NK-92 (cell line): ENCODE results near the gene FBXO40.
"Not testable (repeated sequence)": the region's sequence is repeated elsewhere in the genome, so short reads cannot be mapped to it uniquely, and the experiment has no call there.

Source experiments
- DNase-seq: peaks from one replicate; lab custom pipeline; 2025; ENCODE audit not compliant: unreplicated experiment; lab: John Stamatoyannopoulos, UW

Gene FBXO40

DNA sequence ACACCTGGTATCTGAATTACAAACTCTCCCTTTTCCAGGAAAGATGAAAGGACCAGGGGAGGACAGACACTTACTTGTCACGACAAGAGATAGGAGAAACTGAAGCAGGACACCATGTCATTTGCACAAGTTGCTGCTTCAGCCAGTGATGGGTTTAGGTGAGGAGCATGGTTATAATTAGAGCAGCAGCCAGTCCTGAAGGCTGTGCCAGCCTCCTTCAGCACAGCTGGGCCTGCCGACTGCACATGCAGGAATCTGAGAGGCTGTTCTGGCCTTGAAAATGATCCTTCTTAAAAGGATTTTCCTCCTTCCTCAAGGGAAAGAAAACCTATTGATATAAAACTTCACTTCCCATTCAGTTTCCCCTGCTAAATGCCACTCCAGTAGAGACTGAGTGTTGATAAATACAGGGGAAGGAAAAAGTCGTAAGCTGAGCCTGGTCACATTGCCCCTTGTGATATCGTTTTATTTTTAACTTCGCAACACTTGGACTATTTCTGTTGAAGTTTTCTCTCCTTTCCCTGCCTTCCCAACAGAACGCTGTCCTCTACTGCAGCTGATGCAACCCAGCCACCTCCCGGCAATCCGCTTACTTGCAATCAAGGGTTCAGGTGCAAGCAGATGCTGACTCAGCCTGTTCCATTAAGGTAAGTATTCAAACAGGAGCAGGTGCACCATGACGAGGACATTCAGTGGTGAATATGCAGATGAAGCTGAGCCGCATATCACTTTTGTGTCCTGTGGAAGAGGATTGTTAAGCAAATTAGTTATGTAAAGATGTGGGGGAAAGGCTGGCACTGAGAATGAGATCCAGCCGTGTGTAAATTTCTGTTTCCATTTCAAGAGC, at the start of gene FBXO40:
TSS of gene FBXO40 (plus strand) at position 524 of the 847 bp plus-strand sequence. CDS start 27,197 bp downstream, outside the sequence.
- DNase-seq: no peak

- DNase-seq: no peak
Observed at GRCh38 chr3:121545049-121545573, 48.1 kb upstream of the FBXO40 start.

DNA sequence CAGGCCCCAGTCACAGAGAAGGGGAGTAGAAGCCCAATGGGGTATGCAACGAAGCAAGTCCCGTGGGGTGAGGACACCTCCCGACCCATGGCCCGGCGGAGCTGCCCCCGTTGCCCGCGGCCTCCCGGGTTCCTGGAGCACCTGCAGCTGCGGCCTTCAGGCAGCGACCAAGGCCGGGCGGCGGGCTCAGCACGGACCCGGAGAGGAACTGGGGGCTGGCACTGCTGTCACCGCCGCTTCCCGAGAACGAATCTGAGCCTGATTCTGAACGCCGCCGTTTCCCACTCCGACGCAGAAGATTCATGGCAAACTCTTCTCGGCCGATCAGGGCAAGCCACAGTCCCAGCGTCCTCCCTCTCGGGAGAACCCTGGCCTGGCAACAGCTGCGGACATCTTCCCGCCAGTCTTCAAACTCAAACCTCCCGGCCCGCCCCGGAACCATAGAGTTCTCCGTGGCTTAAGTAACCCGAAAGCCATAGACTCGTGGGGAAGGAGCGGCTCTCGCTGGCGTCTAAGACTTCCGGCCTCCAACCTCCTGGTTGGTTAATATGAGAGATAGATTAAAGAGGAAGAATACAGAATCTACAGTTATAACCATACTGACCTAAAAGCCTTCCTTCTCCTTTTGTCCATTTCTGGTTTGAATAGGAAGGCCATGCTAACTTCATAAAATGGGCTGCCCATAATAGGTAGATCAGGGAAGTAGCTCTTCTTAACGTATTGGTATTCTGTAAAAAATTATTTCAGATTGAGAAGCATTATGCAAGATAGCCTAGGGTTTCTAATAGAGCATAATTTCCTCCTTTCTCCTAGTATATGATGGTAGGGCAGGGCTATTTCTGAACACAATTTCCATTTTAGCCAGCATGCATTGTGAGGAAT, 47.4 kb upstream of the FBXO40 start, which contains the start of gene POLQ:
TSS of gene POLQ (minus strand) at position 415 of the 882 bp plus-strand sequence. CDS start at position 304, 111 bp downstream.
- peak; percentile 4 for DNase-seq

GRCh38 chr3:121552379-121552778, 40.8 kb upstream of the FBXO40 start:
- no peak for DNase-seq

DNA sequence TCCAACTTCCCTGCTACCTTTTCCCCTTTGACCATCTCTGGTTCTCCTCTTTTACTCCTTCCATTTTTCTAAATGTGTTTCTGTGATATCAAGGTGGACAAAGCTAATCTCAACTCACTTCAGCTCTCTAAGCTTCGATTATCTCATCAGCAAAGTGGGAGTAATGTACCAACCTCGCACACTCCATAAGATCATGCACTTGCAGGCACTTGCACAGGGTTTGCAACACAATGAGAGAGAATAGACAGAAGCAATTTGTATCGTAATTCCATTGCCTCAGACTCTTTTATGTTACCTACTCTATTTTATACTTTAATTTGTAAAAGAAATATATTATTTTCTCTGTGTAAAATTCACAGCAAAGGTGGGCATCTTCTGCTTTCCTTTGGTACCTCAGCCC, 40.4 kb upstream of the FBXO40 start:
- DNase-seq: no peak

GRCh38 chr3:121557426-121557934, 35.7 kb upstream of the FBXO40 start:
- no peak for DNase-seq

GRCh38 chr3:121562148-121562547, 31.0 kb upstream of the FBXO40 start:
- no peak for DNase-seq

DNA sequence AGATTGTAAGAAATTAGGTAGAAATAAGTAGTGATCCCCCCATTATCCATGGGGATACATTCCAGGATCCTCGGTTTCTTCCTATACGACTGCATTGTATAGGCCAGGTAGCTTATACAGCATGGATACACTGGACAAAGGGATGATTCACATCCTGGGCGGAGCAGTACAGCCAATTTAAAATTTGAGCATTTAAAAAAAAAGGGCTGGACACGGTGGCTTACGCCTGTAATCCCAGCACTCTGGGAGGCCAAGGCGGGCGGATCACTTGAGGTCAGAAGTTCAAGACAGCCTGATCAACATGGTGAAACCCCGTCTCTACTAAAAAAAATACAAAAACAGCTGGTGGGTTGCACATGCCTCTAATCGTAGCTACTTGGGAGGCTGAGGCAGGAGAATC, 26.4 kb upstream of the FBXO40 start:
- no peak for DNase-seq

DNA sequence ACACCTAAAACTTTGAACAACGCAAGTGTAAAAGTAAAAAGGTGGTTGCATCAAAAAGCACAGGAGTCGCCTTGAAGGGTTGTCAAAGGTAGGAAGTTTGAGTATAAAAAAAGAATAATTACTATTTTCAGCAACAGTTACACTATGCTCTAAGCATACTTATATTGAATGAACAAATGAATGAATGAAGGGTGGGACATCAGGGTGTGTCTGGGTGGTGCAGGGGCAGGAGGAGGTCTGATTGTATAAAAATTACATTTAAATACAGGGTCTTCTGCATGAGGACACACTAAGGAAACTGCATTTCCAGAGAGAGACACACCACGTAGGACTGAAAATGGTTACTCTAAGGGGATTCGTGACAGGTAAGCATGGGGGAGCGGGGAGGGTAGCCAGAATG, 25.5 kb upstream of the FBXO40 start, which contains the start of gene ARGFX:
TSS of gene ARGFX (plus strand) at position 301 of the 400 bp plus-strand sequence. CDS start 2,765 bp downstream, outside the sequence.
- DNase-seq: no peak

DNA sequence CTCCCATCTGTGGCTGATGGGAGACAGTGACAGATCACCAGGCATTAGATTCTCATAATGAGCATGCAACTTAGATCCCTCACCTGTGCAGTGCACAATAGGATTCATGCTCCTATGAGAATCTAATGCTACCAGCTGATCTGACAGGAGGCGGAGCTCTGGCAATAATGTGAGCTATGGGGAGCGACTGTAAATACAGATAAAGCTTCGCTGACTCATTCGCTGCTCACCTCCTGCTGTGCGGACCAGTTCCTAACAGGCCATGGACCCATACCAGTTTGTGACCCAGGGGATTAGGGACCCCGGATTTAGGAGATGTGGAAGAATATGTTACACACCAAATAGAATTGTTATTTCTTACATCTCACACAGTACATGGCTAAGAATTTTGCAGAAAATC, 18.7 kb upstream of the FBXO40 start:
- DNase-seq: no peak

DNA sequence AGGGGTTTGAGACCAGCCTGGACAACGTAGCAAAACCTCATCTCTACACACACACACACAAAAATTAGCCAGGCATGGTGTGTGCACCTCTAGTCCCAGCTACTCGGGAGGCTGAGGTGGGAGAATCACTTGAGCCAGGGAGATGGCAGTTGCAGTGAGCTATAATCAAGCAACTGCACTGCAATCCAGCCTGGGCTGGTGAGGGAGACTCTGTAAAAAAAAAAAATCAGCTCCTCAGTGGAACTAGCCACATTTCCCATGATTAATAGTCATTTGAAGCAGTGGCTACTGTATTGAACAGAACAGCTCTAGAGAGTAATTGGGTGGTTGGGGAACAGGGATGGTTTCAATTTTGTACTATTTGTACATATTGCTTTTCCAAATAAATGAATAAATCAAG, 11.5 kb upstream of the FBXO40 start:
- DNase-seq: no peak

- DNase-seq: no peak
Observed at GRCh38 chr3:121584418-121584817, 8.8 kb upstream of the FBXO40 start.

GRCh38 chr3:121593806-121594205, 627 bp downstream of the FBXO40 start:
- not testable (repeated sequence) for DNase-seq

- no peak for DNase-seq
Observed at GRCh38 chr3:121594850-121595249, 1.7 kb downstream of the FBXO40 start.

DNA sequence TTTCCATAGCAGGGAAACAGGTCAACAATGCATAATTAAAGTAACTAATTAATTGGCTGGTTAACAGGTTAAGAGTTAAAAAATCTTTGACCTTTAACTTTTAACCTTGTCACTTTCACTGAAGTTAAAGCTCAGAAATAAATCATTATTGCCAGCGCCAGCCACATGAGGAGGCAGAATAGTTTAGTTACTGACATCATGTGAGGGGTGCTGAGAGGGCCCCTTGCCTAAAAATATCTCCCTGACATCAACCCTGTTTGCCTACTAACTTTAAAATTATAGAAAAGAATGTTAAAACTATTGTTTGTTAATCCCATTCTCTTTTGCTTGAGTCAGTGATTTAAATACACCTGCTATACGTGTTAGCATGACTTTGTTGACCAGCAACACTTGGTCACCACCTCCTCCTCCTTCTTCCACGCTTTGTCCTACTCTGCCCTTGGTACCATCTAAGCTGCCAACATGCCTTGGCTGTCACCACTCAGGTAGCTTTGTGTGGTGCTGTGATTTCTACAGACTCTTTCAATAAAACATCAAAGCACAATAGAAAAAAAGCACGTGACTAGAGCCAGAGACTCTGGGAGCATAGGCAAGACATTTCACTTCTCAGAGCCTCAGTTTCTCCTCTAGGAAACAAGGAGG, 2.7 kb downstream of the FBXO40 start:
- DNase-seq: no peak

- no peak for DNase-seq
Observed at GRCh38 chr3:121598564-121598963, 5.4 kb downstream of the FBXO40 start.

DNA sequence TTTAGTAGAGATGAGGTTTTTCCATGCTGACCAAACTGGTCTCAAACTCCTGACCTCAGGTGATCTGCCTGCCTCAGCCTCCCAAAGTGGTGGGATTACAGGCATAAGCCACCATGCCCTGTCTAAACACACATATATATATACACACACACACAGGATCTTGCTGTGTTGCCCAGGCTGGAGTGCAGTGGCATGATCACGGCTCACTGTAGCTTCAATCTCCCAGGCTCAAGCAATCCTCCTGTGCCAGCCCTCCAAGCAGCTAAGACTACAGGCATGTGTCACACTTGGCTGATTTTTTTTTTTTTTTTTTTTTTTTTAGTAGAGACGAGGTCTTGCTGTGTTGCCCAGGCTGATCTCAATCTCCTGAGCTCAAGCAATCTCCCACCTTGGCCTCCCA, 6.7 kb downstream of the FBXO40 start:
- not testable (repeated sequence) for DNase-seq

DNA sequence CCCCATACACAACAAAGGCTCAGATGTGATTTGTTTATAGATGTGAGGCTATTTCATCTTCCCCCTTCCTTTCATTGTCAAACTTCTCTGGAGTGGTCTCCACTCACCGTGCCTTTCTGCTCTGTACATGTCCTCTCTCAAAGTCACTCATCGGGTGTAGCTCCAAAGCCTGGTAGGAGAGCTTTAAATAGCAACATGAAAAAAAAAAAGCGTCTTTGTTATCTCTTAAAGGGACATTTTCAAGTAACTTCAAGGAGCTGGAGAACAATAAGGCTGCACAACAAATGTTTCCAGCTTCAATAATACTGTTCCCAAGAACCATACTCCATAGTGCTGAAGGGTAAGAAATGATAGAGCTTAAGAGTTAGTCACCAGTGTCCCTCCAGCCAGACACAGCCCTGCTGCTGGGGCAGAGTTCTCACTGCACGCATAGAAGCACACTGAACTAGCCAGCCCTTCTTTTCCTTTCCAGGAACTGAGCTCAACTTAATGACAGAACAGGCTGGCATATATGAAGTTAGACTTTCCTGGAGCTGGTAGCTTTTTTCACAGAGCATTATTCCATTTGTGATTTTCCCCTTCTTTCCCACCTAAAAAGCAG, 8.1 kb downstream of the FBXO40 start:
- no peak for DNase-seq

GRCh38 chr3:121604759-121605158, 11.6 kb downstream of the FBXO40 start:
- DNase-seq: no peak

DNA sequence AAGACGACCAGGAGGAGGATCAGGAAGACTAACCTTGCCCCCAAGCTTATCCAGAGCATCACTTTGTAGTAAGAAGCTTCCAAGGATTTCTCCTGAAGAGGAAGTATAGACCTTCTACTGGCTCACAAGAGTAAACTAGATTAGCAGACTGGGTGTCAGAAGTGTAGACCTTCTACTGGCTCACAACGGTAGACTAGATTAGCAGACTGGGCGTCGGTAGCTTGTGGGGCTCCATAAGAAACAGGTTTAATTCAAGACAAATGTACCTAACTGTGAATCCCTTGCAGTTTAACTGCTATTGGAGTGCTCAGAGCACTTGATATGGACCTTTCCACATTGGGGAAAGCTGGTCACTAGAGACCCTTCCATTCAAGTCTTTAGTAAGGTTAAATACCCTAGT, 12.9 kb downstream of the FBXO40 start:
- DNase-seq: no peak
